Osteoblast (primary cell): ENCODE results near the gene TJP3. TPM values are rescaled to one million over a fixed set of nuclear protein-coding genes. Genes with fewer than 3 reads are reported as not detected.
"Not testable (repeated sequence)": the region's sequence is repeated elsewhere in the genome, so short reads cannot be mapped to it uniquely, and the experiment has no call there.

Source experiments
- DNase-seq: peaks from one replicate; pipeline ENCODE4 v3.0.0; 2011; ENCODE audit warnings: low spot score, mixed read lengths; ENCODE audit not compliant: insufficient read length; ENCODE audit errors: missing footprints
- H2AFZ ChIP-seq: 2 replicates; pipeline ENCODE4 v1.6.0; 2011; ENCODE audit warnings: mild to moderate bottlenecking, low read length
- H3K27ac ChIP-seq: 2 replicates; pipeline ENCODE4 v1.5.1; 2011; ENCODE audit warnings: mild to moderate bottlenecking, low read depth, low read length, moderate library complexity
- H3K27me3 ChIP-seq: 2 replicates; pipeline ENCODE4 v1.6.0; 2012; ENCODE audit warnings: mild to moderate bottlenecking, control low read depth, inconsistent platforms, low read length, moderate library complexity; ENCODE audit not compliant: insufficient read depth
- H3K36me3 ChIP-seq: 2 replicates; pipeline ENCODE4 v1.5.1; 2011; ENCODE audit warnings: mild to moderate bottlenecking, low read length, control low read depth, moderate library complexity; ENCODE audit not compliant: insufficient read depth
- H3K4me1 ChIP-seq: 2 replicates; pipeline ENCODE4 v1.5.1; 2011; ENCODE audit warnings: mild to moderate bottlenecking, low read length, control low read depth, moderate library complexity; ENCODE audit not compliant: insufficient read depth
- H3K4me2 ChIP-seq: 2 replicates; pipeline ENCODE4 v1.6.0; 2011; ENCODE audit warnings: mild to moderate bottlenecking, low read length; ENCODE audit not compliant: insufficient read depth
- H3K4me3 ChIP-seq: fragments of 200-600 bp; sonication (generic); 3 replicates; pipeline ENCODE4 v1.5.1; 2012; ENCODE audit warnings: mild to moderate bottlenecking, low read length, inconsistent platforms; ENCODE audit not compliant: insufficient read depth
- H3K79me2 ChIP-seq: 2 replicates; pipeline ENCODE4 v1.6.0; 2012; ENCODE audit warnings: mild to moderate bottlenecking, low read length, control low read depth, inconsistent platforms; ENCODE audit not compliant: insufficient read depth
- H3K9me3 ChIP-seq: 2 replicates; pipeline ENCODE4 v1.5.1; 2011; ENCODE audit warnings: low read depth, low read length, control low read depth
- H4K20me1 ChIP-seq: 2 replicates; pipeline ENCODE4 v1.6.0; 2012; ENCODE audit warnings: mild to moderate bottlenecking, low read length, control low read depth; ENCODE audit not compliant: insufficient read depth
- total RNA-seq: library from RNA; depleted of rRNA; stranded (reverse); fragments of >200 nt; gene quantifications from 2 replicates; pipeline ENCODE4 v1.2.3, GENCODE V29; 2012
- TF ChIP-seq, protein P1 (sequence below): IDR thresholded peaks from 2 replicates; pipeline ENCODE4 v1.5.1; 2011; ENCODE audit warnings: mild to moderate bottlenecking, low read depth, low read length, moderate library complexity; ENCODE audit errors: extremely low read depth

The TJP3 gene
- total RNA-seq, 1 donor: not detected

DNA sequence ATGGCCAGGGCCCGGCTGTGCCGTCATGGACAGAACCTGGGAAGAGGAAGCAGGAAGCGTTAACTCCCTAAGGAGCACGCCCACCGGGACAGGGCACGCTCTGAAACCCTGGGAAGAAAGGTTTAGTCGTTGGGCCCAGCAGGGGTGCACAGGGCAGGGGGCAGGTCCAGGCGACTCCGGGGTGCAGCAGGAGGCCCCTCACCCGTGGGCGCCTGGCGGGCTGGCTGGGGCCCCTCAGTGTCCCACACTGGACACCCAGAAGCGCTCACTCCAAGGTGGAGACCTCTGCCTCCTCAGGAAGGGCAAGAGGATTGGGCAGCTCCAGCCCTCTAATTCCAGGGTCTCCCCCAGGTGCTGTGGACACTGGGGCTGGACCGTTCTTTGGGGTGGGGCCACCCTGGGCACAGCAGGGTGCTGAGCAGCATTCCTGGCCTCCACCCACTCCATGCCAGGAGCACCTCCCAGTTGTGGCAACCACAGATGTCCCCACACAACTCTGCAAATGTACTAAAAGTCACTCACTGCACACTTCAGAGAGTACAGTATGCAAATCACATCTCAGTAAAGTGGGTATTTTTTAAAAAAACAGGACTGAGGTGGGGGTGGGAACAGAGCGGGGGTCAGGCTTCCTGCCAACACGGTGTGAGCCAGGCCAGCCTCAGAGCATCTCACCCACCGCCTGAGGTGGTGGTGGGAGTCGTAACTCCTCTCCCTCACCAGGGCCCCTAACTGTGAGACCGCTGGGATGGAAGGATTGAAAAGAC is 43.1 kb upstream of the TJP3 start:
- H3K36me3 ChIP-seq: peaks cover 20% of the 10 kb centered on the region
- H3K79me2 ChIP-seq: peaks cover 8% of the 10 kb centered on the region
- no peaks in the 10 kb centered on the region for H3K9me3 ChIP-seq
- no peak for DNase-seq
- H2AFZ ChIP-seq: no peak overlapping the region
- no peak overlapping the region for H3K27ac ChIP-seq
- H3K4me2 ChIP-seq: no peak overlapping the region
- peaks cover 29% of the 10 kb centered on the region for H4K20me1 ChIP-seq
- H3K4me1 ChIP-seq: no peaks in the 10 kb centered on the region
- H3K27me3 ChIP-seq: no peaks in the 10 kb centered on the region
- TF ChIP-seq, protein P1, sequence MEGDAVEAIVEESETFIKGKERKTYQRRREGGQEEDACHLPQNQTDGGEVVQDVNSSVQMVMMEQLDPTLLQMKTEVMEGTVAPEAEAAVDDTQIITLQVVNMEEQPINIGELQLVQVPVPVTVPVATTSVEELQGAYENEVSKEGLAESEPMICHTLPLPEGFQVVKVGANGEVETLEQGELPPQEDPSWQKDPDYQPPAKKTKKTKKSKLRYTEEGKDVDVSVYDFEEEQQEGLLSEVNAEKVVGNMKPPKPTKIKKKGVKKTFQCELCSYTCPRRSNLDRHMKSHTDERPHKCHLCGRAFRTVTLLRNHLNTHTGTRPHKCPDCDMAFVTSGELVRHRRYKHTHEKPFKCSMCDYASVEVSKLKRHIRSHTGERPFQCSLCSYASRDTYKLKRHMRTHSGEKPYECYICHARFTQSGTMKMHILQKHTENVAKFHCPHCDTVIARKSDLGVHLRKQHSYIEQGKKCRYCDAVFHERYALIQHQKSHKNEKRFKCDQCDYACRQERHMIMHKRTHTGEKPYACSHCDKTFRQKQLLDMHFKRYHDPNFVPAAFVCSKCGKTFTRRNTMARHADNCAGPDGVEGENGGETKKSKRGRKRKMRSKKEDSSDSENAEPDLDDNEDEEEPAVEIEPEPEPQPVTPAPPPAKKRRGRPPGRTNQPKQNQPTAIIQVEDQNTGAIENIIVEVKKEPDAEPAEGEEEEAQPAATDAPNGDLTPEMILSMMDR: no peak
- H3K4me3 ChIP-seq: no peak overlapping the region

DNA sequence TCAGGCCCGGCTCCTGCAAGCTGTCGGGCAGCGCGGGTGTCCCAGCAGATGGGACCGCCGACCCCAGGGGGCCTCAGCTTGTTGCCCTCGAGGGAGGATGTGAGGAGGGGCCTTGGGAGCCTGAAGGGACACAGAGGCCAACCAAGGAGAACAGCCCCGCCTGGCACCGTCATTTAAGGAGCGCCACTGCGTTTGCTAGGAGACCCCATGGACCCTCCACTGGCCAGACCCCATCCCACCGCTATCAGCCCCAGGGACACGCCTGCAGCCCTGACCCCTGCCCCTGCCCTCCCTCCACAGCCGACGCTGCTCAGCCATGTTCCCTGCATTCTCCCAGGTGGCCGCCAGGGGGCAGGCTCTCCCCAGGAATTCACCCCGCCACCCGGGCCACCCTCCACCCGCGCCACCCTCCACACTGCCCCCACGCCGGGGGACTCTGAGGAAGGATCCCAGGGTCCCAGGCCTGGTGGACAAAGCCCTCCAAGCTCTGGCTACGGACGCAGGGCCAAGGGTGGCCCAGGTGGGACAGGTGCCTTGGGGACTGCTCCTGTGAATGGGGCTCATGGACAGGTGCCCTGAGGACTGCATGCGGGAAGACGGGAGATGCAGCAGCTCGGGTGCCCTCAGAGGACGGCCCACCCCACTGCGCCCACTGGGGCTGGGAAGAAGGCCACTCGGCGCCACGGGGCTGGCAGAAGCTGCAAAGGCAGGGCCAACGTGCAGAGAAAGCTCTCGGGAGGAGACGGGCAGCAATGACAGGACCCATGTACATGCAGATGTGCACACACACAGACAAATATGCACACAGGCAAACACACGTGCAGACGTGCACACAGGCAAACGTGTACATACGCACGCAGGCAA is 42.3 kb upstream of the TJP3 start:
- Histone ChIP-seq H3K4me1 (peaks cover 7% of the 10 kb centered on the region), H3K4me3 (no peak overlapping the region)
- TF ChIP-seq, protein P1: peak; percentile 66

DNA sequence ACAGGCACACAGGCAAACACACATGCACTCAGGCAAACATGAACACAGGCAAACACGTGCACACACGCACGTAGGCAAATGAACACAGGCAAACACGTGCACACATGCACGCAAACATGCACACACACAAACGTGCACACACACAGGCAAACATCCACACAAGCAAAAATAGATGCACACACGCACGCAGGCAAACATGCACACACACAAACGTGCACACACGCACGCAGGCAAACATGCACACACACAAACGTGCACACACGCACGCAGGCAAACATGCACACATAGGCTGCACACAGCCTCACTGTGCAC is 41.7 kb upstream of the TJP3 start:
- H3K9me3 ChIP-seq, H3K4me2 ChIP-seq, H3K27me3 ChIP-seq, DNase-seq, H3K27ac ChIP-seq, H3K4me3 ChIP-seq, H2AFZ ChIP-seq: not testable (repeated sequence)
- peaks cover 10% of the 10 kb centered on the region for H3K36me3 ChIP-seq
- peaks cover 13% of the 10 kb centered on the region for H3K4me1 ChIP-seq
- peaks cover 28% of the 10 kb centered on the region for H4K20me1 ChIP-seq
- H3K79me2 ChIP-seq: peaks cover 16% of the 10 kb centered on the region

More for the DNA sequence above, 42.3 kb upstream of the TJP3 start:
- no peak overlapping the region for H3K4me2 ChIP-seq
- peaks cover 13% of the 10 kb centered on the region for H3K36me3 ChIP-seq
- peaks cover 29% of the 10 kb centered on the region for H4K20me1 ChIP-seq
- H3K27ac ChIP-seq: no peak overlapping the region
- no peaks in the 10 kb centered on the region for H3K9me3 ChIP-seq
- H3K27me3 ChIP-seq: no peaks in the 10 kb centered on the region
- no peak overlapping the region for H2AFZ ChIP-seq
- H3K79me2 ChIP-seq: peaks cover 11% of the 10 kb centered on the region
- DNase-seq: peak; percentile 98

DNA sequence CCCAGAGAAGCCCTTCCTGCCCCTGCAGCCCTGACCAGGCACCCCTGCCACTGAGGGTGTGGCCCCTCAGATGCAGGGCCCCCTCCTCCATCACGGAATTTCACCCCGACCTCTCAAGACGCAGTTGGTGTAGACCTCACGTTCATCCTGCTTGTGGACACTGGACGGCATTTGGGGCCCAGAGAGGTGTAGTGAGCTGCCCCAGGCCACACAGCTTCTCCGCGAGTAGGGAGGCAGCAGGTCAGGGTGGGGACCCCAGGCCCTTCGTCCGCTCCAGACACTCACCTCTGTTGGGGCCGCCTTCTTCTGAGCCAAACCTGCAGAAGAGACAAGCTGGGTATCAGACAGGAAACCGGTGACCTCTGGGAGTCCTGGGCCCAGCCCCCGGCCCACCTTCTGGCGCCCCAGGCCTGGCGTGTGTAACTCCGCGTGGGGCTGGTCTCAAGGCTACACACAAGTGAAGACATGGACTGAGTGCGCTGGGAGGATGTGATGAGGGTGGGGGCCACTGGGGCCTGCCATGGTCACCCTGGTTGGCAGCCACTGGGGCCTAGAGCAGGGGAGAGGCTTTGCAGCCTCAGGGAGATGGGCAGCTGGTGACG is 41.0 kb upstream of the TJP3 start:
- Histone ChIP-seq H3K36me3 (peaks cover 8% of the 10 kb centered on the region), H4K20me1 (peaks cover 26% of the 10 kb centered on the region), H3K79me2 (peaks cover 19% of the 10 kb centered on the region), H3K4me1 (peaks cover 15% of the 10 kb centered on the region), H3K4me2 (no peak overlapping the region), H3K9me3 (no peaks in the 10 kb centered on the region), H3K4me3 (no peak overlapping the region), H3K27me3 (no peaks in the 10 kb centered on the region), H3K27ac (no peak overlapping the region), H2AFZ (no peak overlapping the region)
- TF ChIP-seq, protein P1: no peak
- no peak for DNase-seq
